A549 (cell line): ENCODE data around the gene HDAC7. TPM values are rescaled to one million over a fixed set of nuclear protein-coding genes. Genes with fewer than 3 reads are reported as not detected.

Experiments
- ATAC-seq, 2 experiments: fragments of 200-7000 bp in 1 of 2; fragments of >200 bp in 1 of 2; cut with Nextera tagmentation in 1 of 2; cut with Tn5 transposase in 1 of 2; 3 replicates each; pipeline versions ENCODE4 v1.8.0 to v1.9.1; 2018 to 2020; ENCODE audit warnings: mild to moderate bottlenecking in 1 of 2, moderate library complexity in 1 of 2
- CTCF ChIA-PET: fragments of 300-600 bp; sonication (Branson Sonifier 250); formaldehyde crosslinking; extraction: SDS; loops from one replicate; lab custom pipeline; 2021; ENCODE audit warnings: antibody characterized with exemption, inconsistent platforms; lab: Yijun Ruan, JAX
- POLR2A ChIA-PET: fragments of 350-600 bp; formaldehyde crosslinking; extraction: SDS; loops from one replicate; lab custom pipeline; 2021; ENCODE audit warnings: antibody characterized with exemption, inconsistent platforms; lab: Yijun Ruan, JAX
- DNase-seq, 2 experiments: peaks; one replicate each; pipeline versions ENCODE4 v3.0.0 to v3.0.0-alpha.2; 2011 to 2016; ENCODE audit warnings: low read depth in 1 of 2, low spot score in 1 of 2
- FAIRE-seq: peaks from 2 replicates; lab custom pipeline; 2011; peaks lifted over from hg19 to GRCh38; lab: Jason Lieb, UNC
- H3K27ac ChIP-seq, 2 experiments: fragments of >200 bp; sonication (Bioruptor Twin); formaldehyde crosslinking; 3 replicates each; pipeline ENCODE4 v1.5.1; 2016 to 2017
- H3K4me1 ChIP-seq: fragments of >200 bp; sonication (Bioruptor Twin); formaldehyde crosslinking; 3 replicates; pipeline ENCODE4 v1.6.1; 2016
- H3K4me2 ChIP-seq: fragments of >200 bp; sonication (Bioruptor Twin); formaldehyde crosslinking; 3 replicates; pipeline ENCODE4 v1.6.1; 2016
- H3K4me3 ChIP-seq: fragments of >200 bp; sonication (Bioruptor Twin); formaldehyde crosslinking; 3 replicates; pipeline ENCODE4 v1.5.1; 2016
- H3K9me3 ChIP-seq: fragments of >200 bp; sonication (Bioruptor Twin); formaldehyde crosslinking; 3 replicates; pipeline ENCODE4 v1.6.1; 2016
- CBX8 ChIP-seq: fragments of 200-600 bp; sonication (generic); IDR thresholded peaks from 2 replicates; pipeline ENCODE4 v1.6.1; 2016
- CEBPB ChIP-seq, 2 experiments: fragments of >200 bp in 1 of 2; sonication (Bioruptor Twin) in 1 of 2; formaldehyde crosslinking in 1 of 2; IDR thresholded peaks; 2 replicates each; pipeline ENCODE4 v1.6.1; 2012 to 2016
- CHD2 ChIP-seq: fragments of 150-350 bp; IDR thresholded peaks from 2 replicates; pipeline ENCODE4 v1.6.1; 2014; ENCODE audit warnings: low read length; ENCODE audit not compliant: partially characterized antibody
- ELK1 ChIP-seq: fragments of 150-350 bp; IDR thresholded peaks from 2 replicates; pipeline ENCODE4 v1.6.1; 2014; ENCODE audit warnings: low read depth, mild to moderate bottlenecking, low read length
- ESRRA ChIP-seq: fragments of 150-350 bp; IDR thresholded peaks from 2 replicates; pipeline ENCODE4 v1.6.1; 2014; ENCODE audit warnings: mild to moderate bottlenecking, low read length, borderline replicate concordance
- FOSL2 ChIP-seq, 2 experiments: fragments of 450-650 bp in 1 of 2; fragments of >200 bp in 1 of 2; sonication (Bioruptor Twin) in 1 of 2; formaldehyde crosslinking; IDR thresholded peaks; 2 replicates each; pipeline versions ENCODE4 v1.5.0 to v1.6.1; 2016 to 2020; ENCODE audit warnings: mild to moderate bottlenecking in 1 of 2, moderate library complexity in 1 of 2
- JUNB ChIP-seq: fragments of >200 bp; sonication (Bioruptor Twin); formaldehyde crosslinking; IDR thresholded peaks from 2 replicates; pipeline ENCODE4 v1.6.1; 2016
- KDM1A ChIP-seq: fragments of 200-600 bp; sonication (generic); IDR thresholded peaks from 2 replicates; pipeline ENCODE4 v1.6.1; 2016; ENCODE audit warnings: low read depth, mild to moderate bottlenecking
- KDM5A ChIP-seq: fragments of 200-600 bp; sonication (generic); IDR thresholded peaks from 2 replicates; pipeline ENCODE4 v1.6.1; 2016; ENCODE audit warnings: antibody characterized with exemption, mild to moderate bottlenecking
- MYC ChIP-seq: IDR thresholded peaks from 2 replicates; pipeline ENCODE4 v1.6.1; 2012; ENCODE audit warnings: mild to moderate bottlenecking, inconsistent platforms, low read length, improper control_type of control experiment, borderline replicate concordance
- NFE2L2 ChIP-seq: fragments of 150-350 bp; conservative IDR thresholded peaks from 2 replicates; pipeline ENCODE4 v1.6.1; 2014; ENCODE audit warnings: low read length
- NR3C1 ChIP-seq: fragments of >200 bp; sonication (Bioruptor Twin); formaldehyde crosslinking; IDR thresholded peaks from 3 replicates; pipeline ENCODE4 v1.6.1; 2017
- PBX3 ChIP-seq: IDR thresholded peaks from 2 replicates; pipeline ENCODE4 v1.6.1; 2012
- POLR2AphosphoS2 ChIP-seq: conservative IDR thresholded peaks from 2 replicates; pipeline ENCODE4 v1.6.1; 2012; ENCODE audit warnings: low read length, improper control_type of control experiment, inconsistent platforms
- RAD21 ChIP-seq, 2 experiments: fragments of >200 bp in 1 of 2; sonication (Bioruptor Twin) in 1 of 2; formaldehyde crosslinking in 1 of 2; IDR thresholded peaks in 1 of 2; conservative IDR thresholded peaks in 1 of 2; 2 replicates in 1 of 2; 3 replicates in 1 of 2; pipeline ENCODE4 v1.6.1; 2012 to 2018; ENCODE audit warnings: inconsistent platforms in 1 of 2
- REST ChIP-seq: fragments of 200-600 bp; sonication (generic); IDR thresholded peaks from 2 replicates; pipeline ENCODE4 v1.6.1; 2016; ENCODE audit warnings: antibody characterized with exemption, mild to moderate bottlenecking, moderate library complexity
- SMC3 ChIP-seq: fragments of >200 bp; sonication (Bioruptor Twin); formaldehyde crosslinking; IDR thresholded peaks from 3 replicates; pipeline ENCODE4 v1.6.1; 2018; ENCODE audit warnings: inconsistent platforms
- TFCP2L1 ChIP-seq: fragments of 250-450 bp; sonication (Bioruptor Pico); IDR thresholded peaks from 2 replicates; pipeline ENCODE4 v1.5.0; 2021; ENCODE audit warnings: mild to moderate bottlenecking
- USF2 ChIP-seq: fragments of 450-650 bp; IDR thresholded peaks from 2 replicates; pipeline ENCODE4 v1.6.1; 2014; ENCODE audit warnings: antibody characterized with exemption
- ZNF302 ChIP-seq: fragments of 250-450 bp; sonication (Bioruptor Pico); IDR thresholded peaks from 2 replicates; pipeline ENCODE4 v1.9.0; 2021; ENCODE audit warnings: inconsistent platforms, mild to moderate bottlenecking, moderate library complexity
- ZSCAN20 ChIP-seq: fragments of 250-450 bp; sonication (Bioruptor Pico); IDR thresholded peaks from 2 replicates; pipeline ENCODE4 v1.8.0; 2022; ENCODE audit warnings: mild to moderate bottlenecking, moderate library complexity
- WGBS: methylation state at CpG from one replicate; pipeline ENCODE4 v1.1.6; 2017; ENCODE audit errors: missing lambda C conversion rate; 5-methylcytosine and 5-hydroxymethylcytosine counted together
- polyA plus RNA-seq, 4 experiments: library from polyadenylated mRNA; depleted of rRNA in 3 of 4; stranded (reverse); fragments of >200 nt; fragmentation: RNase III in 1 of 4; extraction: RNeasy Plus Mini Kit Qiagen cat#74134 plus additional on column Dnase treatment in 1 of 4; gene quantifications; 2 replicates in 3 of 4; 3 replicates in 1 of 4; pipeline ENCODE4 v1.2.3, GENCODE V29; 2011 to 2017

HDAC7 gene
- polyA plus RNA-seq, 2 of the 4 experiments (the other 2 are of a cell fraction) = 17.2 to 36.0 TPM

- Histone ChIP-seq H3K4me3 (no peak overlapping the region), H3K4me1 (no peaks in the 10 kb centered on the region)
- no peak for ATAC-seq
- WGBS = 85% methylated on average over 14 of the region's 14 CpGs
- TF ChIP-seq MYC = no peak
- no peak for TF ChIP-seq POLR2AphosphoS2
- TF ChIP-seq RAD21 (conservative IDR thresholded peaks at IDR 0.05 in 1 of 2, IDR thresholded peaks at IDR 0.05 in 1 of 2) = no peak
- no peak for TF ChIP-seq ESRRA
- TF ChIP-seq NR3C1 = no peak
- no peak for TF ChIP-seq NFE2L2
- no peak for TF ChIP-seq JUNB
- TF ChIP-seq CHD2 = no peak
- TF ChIP-seq, all 56 proteins: peak for 0
- FAIRE-seq (no peak), DNase-seq (no peak)
- Histone ChIP-seq H3K27ac (no peak overlapping the region), H3K9me3 (no peaks in the 10 kb centered on the region), H3K4me2 (no peak overlapping the region)
- POLR2A ChIA-PET = no interaction called here
- CTCF ChIA-PET = interaction anchor here (0.9 to 5.9 kb wide), 4 partner anchors 18 to 98 kb away, joined by 3 to 24 read pairs (median 3); no protein-coding TSS in a partner anchor
Observed at GRCh38 chr12:47864646-47865235, 45.0 kb upstream of the HDAC7 start.

GRCh38 chr12:47863985-47864384 lies 44.3 kb upstream of the HDAC7 start:
- FAIRE-seq (no peak), DNase-seq (no peak), ATAC-seq (no peak)
- H3K4me1 ChIP-seq = no peaks in the 10 kb centered on the region
- no peak overlapping the region for H3K4me3 ChIP-seq
- TF ChIP-seq MYC (no peak), CBX8 (no peak), ZSCAN20 (CRISPR knock-in tag) (no peak), USF2 (no peak), ELK1 (no peak), KDM1A (no peak), CHD2 (no peak), KDM5A (no peak), RAD21 (conservative IDR thresholded peaks at IDR 0.05 in 1 of 2, IDR thresholded peaks at IDR 0.05 in 1 of 2) (no peak), TFCP2L1 (CRISPR knock-in tag) (no peak), SMC3 (no peak), ZNF302 (CRISPR knock-in tag) (no peak), NR3C1 (no peak), FOSL2 (IDR thresholded peaks at IDR 0.05) (no peak), FOSL2 (CRISPR knock-in tag; IDR thresholded peaks at IDR 0.05) (no peak), REST (no peak), CEBPB (IDR thresholded peaks at IDR 0.05) (no peak), JUNB (no peak), PBX3 (no peak)
- no peak overlapping the region for H3K4me2 ChIP-seq
- POLR2A ChIA-PET = no interaction called here
- WGBS = 79% methylated on average over 6 of the region's 6 CpGs
- H3K27ac ChIP-seq = no peak overlapping the region
- H3K9me3 ChIP-seq = no peaks in the 10 kb centered on the region
- CTCF ChIA-PET = interaction anchor here (1.0 to 5.9 kb wide), 4 partner anchors 26 to 121 kb away, joined by 3 to 24 read pairs (median 6); no protein-coding TSS in a partner anchor
